H1 (cell line): ENCODE measurements around the gene BPIFB3. TPM values are rescaled to one million over a fixed set of nuclear protein-coding genes. Genes with fewer than 3 reads are reported as not detected.

Experiments
- ASH2L ChIP-seq: fragments of 200-600, 300-600 bp; sonication (generic); IDR thresholded peaks from one replicate; pipeline ENCODE4 v1.7.1; 2017; ENCODE audit warnings: low read length
- BRCA1 ChIP-seq: IDR thresholded peaks from 2 replicates; pipeline ENCODE4 v1.6.1; 2012; ENCODE audit warnings: low read depth, low read length, improper control_type of control experiment
- GTF2F1 ChIP-seq: IDR thresholded peaks from 2 replicates; pipeline ENCODE4 v1.6.1; 2012; ENCODE audit warnings: low read depth, low read length, improper control_type of control experiment, borderline replicate concordance
- JUN ChIP-seq: IDR thresholded peaks from 2 replicates; pipeline ENCODE4 v1.6.1; 2011; ENCODE audit warnings: low read depth, mild to moderate bottlenecking, improper control_type of control experiment, low read length
- SIN3A ChIP-seq, 2 experiments: IDR thresholded peaks in 1 of 2; conservative IDR thresholded peaks in 1 of 2; 2 replicates each; pipeline ENCODE4 v1.6.1; 2011 to 2012; ENCODE audit warnings: low read length in 2 of 2, improper control_type of control experiment in 1 of 2, low read depth in 1 of 2, mild to moderate bottlenecking in 1 of 2
- polyA plus RNA-seq, 7 experiments: library from polyadenylated mRNA; depleted of rRNA in 3 of 7; stranded (reverse) in 5 of 7; unstranded in 2 of 7; fragments of >200 nt in 5 of 7; fragments of 200-250 nt in 2 of 7; gene quantifications; 1 replicate in 5 of 7; 2 replicates in 1 of 7; 4 replicates in 1 of 7; pipeline versions ENCODE4 v1.2.1 to v1.2.3, GENCODE V29; 2011 to 2013; ENCODE audit warnings: missing spikeins in 2 of 7, mixed read lengths in 2 of 7
- total RNA-seq: library from RNA; stranded (reverse); fragmentation: NEBNext Ultra II Directional; extraction: Animal tissue kit (Norgen Biotek cat#: 25700); gene quantifications from 2 replicates; pipeline ENCODE4 v1.2.1, GENCODE V29; 2021
- TF ChIP-seq, protein P1 (sequence below), 3 experiments: IDR thresholded peaks; 1 replicate in 2 of 3; 2 replicates in 1 of 3; pipeline versions ENCODE4 v1.5.1 to v1.6.1; 2011; ENCODE audit warnings: low read length in 3 of 3, mild to moderate bottlenecking in 3 of 3, inconsistent platforms in 2 of 3, low read depth in 1 of 3, moderate library complexity in 1 of 3; ENCODE audit not compliant: insufficient read depth in 1 of 3; ENCODE audit errors: control extremely low read depth in 1 of 3
- TF ChIP-seq, protein P2 (sequence below): IDR thresholded peaks from 2 replicates; pipeline ENCODE4 v1.6.1; 2012; ENCODE audit warnings: inconsistent platforms

BPIFB3 gene
- total and polyA plus RNA-seq, 2 of the 8 experiments (the other 6 are each of a cell fraction or from before 2014, with no cell fraction given), result not detected

DNA sequence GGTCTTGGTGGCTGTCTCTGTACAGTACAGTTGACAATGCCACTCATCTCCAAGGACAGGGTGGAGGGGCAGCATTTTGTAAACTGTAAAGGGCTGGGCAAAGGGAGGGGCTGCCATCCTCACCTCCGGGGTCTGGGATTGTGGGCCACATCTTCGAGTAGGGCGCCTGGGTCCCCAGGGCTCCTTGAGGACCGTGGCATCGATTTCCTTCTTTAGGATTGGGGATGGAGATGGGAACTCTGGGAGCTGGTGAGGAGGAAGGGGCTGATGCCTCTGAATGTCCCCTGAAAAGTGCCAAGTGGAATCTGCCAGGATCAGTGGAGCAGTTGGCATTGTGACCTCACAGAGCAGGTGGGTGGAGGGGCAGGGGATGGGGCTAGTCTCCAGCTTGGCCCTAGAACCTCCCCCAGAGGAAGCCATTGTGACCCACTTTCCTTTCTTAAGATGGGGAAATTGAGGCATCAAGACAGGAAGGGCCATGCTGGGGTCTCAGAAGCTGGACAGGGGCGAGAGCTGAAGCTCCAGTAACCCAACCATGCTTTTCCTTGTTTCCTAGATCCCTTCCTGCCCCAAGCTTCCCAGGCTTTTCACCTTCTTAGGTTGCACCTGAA lies 49.5 kb upstream of the BPIFB3 start, which contains the start of gene SUN5 (continued):
- no peak for TF ChIP-seq GTF2F1
- TF ChIP-seq BRCA1, result no peak
- no peak for TF ChIP-seq JUN
- TF ChIP-seq, protein P1, sequence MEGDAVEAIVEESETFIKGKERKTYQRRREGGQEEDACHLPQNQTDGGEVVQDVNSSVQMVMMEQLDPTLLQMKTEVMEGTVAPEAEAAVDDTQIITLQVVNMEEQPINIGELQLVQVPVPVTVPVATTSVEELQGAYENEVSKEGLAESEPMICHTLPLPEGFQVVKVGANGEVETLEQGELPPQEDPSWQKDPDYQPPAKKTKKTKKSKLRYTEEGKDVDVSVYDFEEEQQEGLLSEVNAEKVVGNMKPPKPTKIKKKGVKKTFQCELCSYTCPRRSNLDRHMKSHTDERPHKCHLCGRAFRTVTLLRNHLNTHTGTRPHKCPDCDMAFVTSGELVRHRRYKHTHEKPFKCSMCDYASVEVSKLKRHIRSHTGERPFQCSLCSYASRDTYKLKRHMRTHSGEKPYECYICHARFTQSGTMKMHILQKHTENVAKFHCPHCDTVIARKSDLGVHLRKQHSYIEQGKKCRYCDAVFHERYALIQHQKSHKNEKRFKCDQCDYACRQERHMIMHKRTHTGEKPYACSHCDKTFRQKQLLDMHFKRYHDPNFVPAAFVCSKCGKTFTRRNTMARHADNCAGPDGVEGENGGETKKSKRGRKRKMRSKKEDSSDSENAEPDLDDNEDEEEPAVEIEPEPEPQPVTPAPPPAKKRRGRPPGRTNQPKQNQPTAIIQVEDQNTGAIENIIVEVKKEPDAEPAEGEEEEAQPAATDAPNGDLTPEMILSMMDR (IDR thresholded peaks at IDR 0.05; ENCODE audit: control extremely low read depth in 1 of 3, insufficient read depth in 1 of 3, low read depth in 1 of 3, low read length in 3 of 3), result no peak
- TF ChIP-seq, protein P2, sequence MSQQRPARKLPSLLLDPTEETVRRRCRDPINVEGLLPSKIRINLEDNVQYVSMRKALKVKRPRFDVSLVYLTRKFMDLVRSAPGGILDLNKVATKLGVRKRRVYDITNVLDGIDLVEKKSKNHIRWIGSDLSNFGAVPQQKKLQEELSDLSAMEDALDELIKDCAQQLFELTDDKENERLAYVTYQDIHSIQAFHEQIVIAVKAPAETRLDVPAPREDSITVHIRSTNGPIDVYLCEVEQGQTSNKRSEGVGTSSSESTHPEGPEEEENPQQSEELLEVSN, result no peak
- no peak for TF ChIP-seq SIN3A (conservative IDR thresholded peaks at IDR 0.05 in 1 of 2, IDR thresholded peaks at IDR 0.05 in 1 of 2; ENCODE audit: low read depth in 1 of 2, low read length in 2 of 2)
- no peak for TF ChIP-seq ASH2L
